ACC112 (cell line): ENCODE measurements around the gene GJA5.

ENCODE experiments used
- H2AFZ ChIP-seq: fragments of 200-600 bp; sonication (generic); one replicate; pipeline ENCODE4 v1.6.0; 2017; ENCODE audit warnings: antibody characterized with exemption, low read length; ENCODE audit not compliant: unreplicated experiment
- H3K27ac ChIP-seq: fragments of 200-600 bp; sonication (generic); 2 replicates; pipeline ENCODE4 v1.5.1; 2014; ENCODE audit warnings: low read depth, mild to moderate bottlenecking, antibody characterized with exemption, low read length, moderate library complexity
- H3K27me3 ChIP-seq: fragments of 200-600 bp; sonication (generic); 2 replicates; pipeline ENCODE4 v1.6.1; 2014; ENCODE audit warnings: mild to moderate bottlenecking, antibody characterized with exemption, low read length, moderate library complexity, mixed read lengths; ENCODE audit not compliant: insufficient read depth
- H3K36me3 ChIP-seq: fragments of 200-600 bp; sonication (generic); 2 replicates; pipeline ENCODE4 v1.6.1; 2016; ENCODE audit warnings: mild to moderate bottlenecking, antibody characterized with exemption, low read length, moderate library complexity, mixed read lengths; ENCODE audit not compliant: insufficient read depth
- H3K4me1 ChIP-seq: fragments of 200-600 bp; sonication (generic); one replicate; pipeline ENCODE4 v1.6.1; 2016; ENCODE audit warnings: low read length, mixed read lengths; ENCODE audit not compliant: insufficient read depth, unreplicated experiment, control insufficient read depth
- H3K4me3 ChIP-seq: fragments of 200-600 bp; sonication (generic); 2 replicates; pipeline ENCODE4 v1.5.1; 2014; ENCODE audit warnings: mild to moderate bottlenecking, low read depth, low read length
- H3K79me2 ChIP-seq: fragments of 200-600 bp; sonication (generic); one replicate; pipeline ENCODE4 v1.6.0; 2016; ENCODE audit warnings: low read length; ENCODE audit not compliant: control insufficient read depth, unreplicated experiment, insufficient read depth

The GJA5 gene

GRCh38 chr1:147762233-147763024 is 2.0 kb upstream of the GJA5 start:
- no peaks in the 10 kb centered on the region for H3K36me3 ChIP-seq
- no peaks in the 10 kb centered on the region for H3K79me2 ChIP-seq
- H2AFZ ChIP-seq: no peak overlapping the region
- H3K4me3 ChIP-seq: no peak overlapping the region
- no peak overlapping the region for H3K27ac ChIP-seq
- H3K4me1 ChIP-seq: peaks cover 4% of the 10 kb centered on the region
- H3K27me3 ChIP-seq: peaks cover 38% of the 10 kb centered on the region

GRCh38 chr1:147758379-147759100 is 1.9 kb downstream of the GJA5 start:
- Histone ChIP-seq H3K27me3 (peaks cover 53% of the 10 kb centered on the region), H3K27ac (no peak overlapping the region), H3K36me3 (no peaks in the 10 kb centered on the region), H3K79me2 (no peaks in the 10 kb centered on the region), H2AFZ (no peak overlapping the region), H3K4me1 (peaks cover 4% of the 10 kb centered on the region), H3K4me3 (no peak overlapping the region)

GRCh38 chr1:147757015-147757990 is 3.1 kb downstream of the GJA5 start:
- no peak overlapping the region for H2AFZ ChIP-seq
- H3K79me2 ChIP-seq: no peaks in the 10 kb centered on the region
- no peak overlapping the region for H3K27ac ChIP-seq
- H3K4me3 ChIP-seq: no peak overlapping the region
- no peaks in the 10 kb centered on the region for H3K36me3 ChIP-seq
- H3K27me3 ChIP-seq: peaks cover 56% of the 10 kb centered on the region
- peaks cover under 1% of the 10 kb centered on the region for H3K4me1 ChIP-seq

- no peak overlapping the region for H3K27ac ChIP-seq
- H3K27me3 ChIP-seq: peaks cover 49% of the 10 kb centered on the region
- no peak overlapping the region for H3K4me3 ChIP-seq
- H3K4me1 ChIP-seq: no peaks in the 10 kb centered on the region
- H2AFZ ChIP-seq: no peak overlapping the region
- H3K79me2 ChIP-seq: no peaks in the 10 kb centered on the region
- H3K36me3 ChIP-seq: no peaks in the 10 kb centered on the region
Observed at GRCh38 chr1:147756341-147756740, 4.1 kb downstream of the GJA5 start.

GRCh38 chr1:147754661-147755060 is 5.7 kb downstream of the GJA5 start:
- no peaks in the 10 kb centered on the region for H3K4me1 ChIP-seq
- H3K79me2 ChIP-seq: no peaks in the 10 kb centered on the region
- peaks cover 42% of the 10 kb centered on the region for H3K27me3 ChIP-seq
- H3K36me3 ChIP-seq: no peaks in the 10 kb centered on the region
- H3K4me3 ChIP-seq: no peak overlapping the region
- no peak overlapping the region for H3K27ac ChIP-seq
- no peak overlapping the region for H2AFZ ChIP-seq

GRCh38 chr1:147753081-147753480 is 7.3 kb downstream of the GJA5 start:
- Histone ChIP-seq H2AFZ (no peak overlapping the region), H3K4me1 (peaks cover 7% of the 10 kb centered on the region), H3K4me3 (no peak overlapping the region), H3K79me2 (no peaks in the 10 kb centered on the region), H3K36me3 (no peaks in the 10 kb centered on the region), H3K27me3 (peaks cover 40% of the 10 kb centered on the region), H3K27ac (no peak overlapping the region)

- no peaks in the 10 kb centered on the region for H3K79me2 ChIP-seq
- H3K36me3 ChIP-seq: no peaks in the 10 kb centered on the region
- no peak overlapping the region for H3K4me3 ChIP-seq
- H3K4me1 ChIP-seq: peaks cover 7% of the 10 kb centered on the region
- no peak overlapping the region for H2AFZ ChIP-seq
- H3K27me3 ChIP-seq: peaks cover 39% of the 10 kb centered on the region; the same call in 1 of the 2 replicates
- H3K27ac ChIP-seq: no peak overlapping the region
Observed at GRCh38 chr1:147752511-147752910, 7.9 kb downstream of the GJA5 start.

GRCh38 chr1:147751346-147751745 is 9.1 kb downstream of the GJA5 start:
- Histone ChIP-seq H3K27me3 (peaks cover 36% of the 10 kb centered on the region; the same call in 1 of the 2 replicates), H3K4me3 (no peak overlapping the region), H3K36me3 (no peaks in the 10 kb centered on the region), H3K27ac (no peak overlapping the region), H3K4me1 (peaks cover 7% of the 10 kb centered on the region), H3K79me2 (no peaks in the 10 kb centered on the region), H2AFZ (no peak overlapping the region)

GRCh38 chr1:147750618-147751217 is 9.7 kb downstream of the GJA5 start:
- no peak overlapping the region for H2AFZ ChIP-seq
- no peaks in the 10 kb centered on the region for H3K36me3 ChIP-seq
- H3K4me1 ChIP-seq: peaks cover 7% of the 10 kb centered on the region
- H3K79me2 ChIP-seq: no peaks in the 10 kb centered on the region
- peaks cover 33% of the 10 kb centered on the region for H3K27me3 ChIP-seq
- no peak overlapping the region for H3K27ac ChIP-seq
- no peak overlapping the region for H3K4me3 ChIP-seq

- H3K36me3 ChIP-seq: no peaks in the 10 kb centered on the region
Observed at GRCh38 chr1:147749792-147750191, 10.6 kb downstream of the GJA5 start.

More at GRCh38 chr1:147749792-147750191, 10.6 kb downstream of the GJA5 start:
- Histone ChIP-seq H2AFZ (no peak overlapping the region), H3K27ac (no peak overlapping the region), H3K4me3 (no peak overlapping the region), H3K79me2 (no peaks in the 10 kb centered on the region), H3K27me3 (peaks cover 37% of the 10 kb centered on the region), H3K4me1 (peaks cover 7% of the 10 kb centered on the region)
